HG03565 (cell line): ENCODE measurements around the gene SERPINE3.

Source experiments
- ATAC-seq: cut with Tn5 transposase; IDR thresholded peaks from one replicate; pipeline ENCODE4 v1.9.1; 2021; ENCODE audit warnings: mild to moderate bottlenecking, moderate library complexity; ENCODE audit not compliant: unreplicated experiment

Gene SERPINE3

DNA sequence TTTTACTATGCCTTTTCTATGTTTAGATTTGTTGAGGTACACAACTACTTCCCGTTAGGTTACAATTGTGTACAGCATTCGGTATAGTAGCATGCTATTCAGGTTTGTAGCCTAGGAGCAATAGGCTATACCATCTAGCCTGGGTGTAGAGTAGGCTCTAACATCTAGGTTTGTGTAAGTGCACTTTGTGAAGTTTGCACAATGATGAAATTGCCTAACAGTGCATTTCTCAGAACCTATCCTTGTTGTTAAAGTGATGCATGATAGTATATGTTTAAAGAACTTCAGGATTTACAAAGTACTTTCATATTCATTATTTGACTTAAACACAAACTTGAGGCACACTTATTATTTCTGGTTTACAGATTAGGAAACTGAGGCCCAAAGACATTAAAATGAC is 11.5 kb upstream of the SERPINE3 start:
- ATAC-seq = no peak

DNA sequence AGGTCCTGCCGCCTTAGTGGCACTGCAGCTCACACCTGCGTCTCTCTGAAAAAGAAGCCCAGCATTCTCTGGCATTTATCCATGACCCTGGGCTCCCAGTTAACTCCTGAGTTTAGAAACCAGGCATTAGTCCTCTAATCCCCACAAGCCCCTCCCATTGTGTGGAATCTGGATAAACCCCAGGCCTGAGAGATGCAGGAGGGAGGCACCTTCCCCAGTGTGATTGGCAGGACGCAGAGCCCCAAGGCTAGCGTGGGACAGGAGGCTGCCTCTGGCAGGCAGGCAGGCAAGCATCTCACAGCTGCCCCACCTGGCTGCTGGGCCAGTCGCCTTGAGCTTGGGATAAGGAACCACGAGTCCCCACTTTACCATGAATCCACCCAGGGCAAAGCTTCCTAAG is 11.0 kb upstream of the SERPINE3 start:
- ATAC-seq = no peak

GRCh38 chr13:51329606-51330005 is 9.9 kb upstream of the SERPINE3 start:
- ATAC-seq = no peak

DNA sequence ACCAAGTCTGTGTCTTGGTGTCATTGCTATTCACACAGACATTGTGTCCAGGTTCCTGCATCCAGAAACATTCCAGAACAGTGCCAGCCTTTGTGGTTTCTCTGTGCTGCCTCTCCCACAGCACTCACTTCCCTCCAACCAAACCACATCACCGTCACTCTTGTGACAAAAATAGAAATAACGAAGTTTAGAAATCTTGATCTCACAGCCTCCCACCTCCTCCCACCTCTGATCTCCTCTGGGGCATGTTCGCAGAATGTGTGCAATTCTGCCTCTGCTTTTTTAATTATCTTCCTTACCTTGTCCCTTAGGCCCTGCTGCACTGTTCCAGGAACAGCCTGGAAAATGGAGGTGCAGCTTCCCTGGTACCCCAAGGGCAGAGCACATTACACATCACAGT is 8.7 kb upstream of the SERPINE3 start:
- peak; percentile 43 for ATAC-seq

- ATAC-seq = no peak
Measured at GRCh38 chr13:51331354-51331861, 8.1 kb upstream of the SERPINE3 start.

DNA sequence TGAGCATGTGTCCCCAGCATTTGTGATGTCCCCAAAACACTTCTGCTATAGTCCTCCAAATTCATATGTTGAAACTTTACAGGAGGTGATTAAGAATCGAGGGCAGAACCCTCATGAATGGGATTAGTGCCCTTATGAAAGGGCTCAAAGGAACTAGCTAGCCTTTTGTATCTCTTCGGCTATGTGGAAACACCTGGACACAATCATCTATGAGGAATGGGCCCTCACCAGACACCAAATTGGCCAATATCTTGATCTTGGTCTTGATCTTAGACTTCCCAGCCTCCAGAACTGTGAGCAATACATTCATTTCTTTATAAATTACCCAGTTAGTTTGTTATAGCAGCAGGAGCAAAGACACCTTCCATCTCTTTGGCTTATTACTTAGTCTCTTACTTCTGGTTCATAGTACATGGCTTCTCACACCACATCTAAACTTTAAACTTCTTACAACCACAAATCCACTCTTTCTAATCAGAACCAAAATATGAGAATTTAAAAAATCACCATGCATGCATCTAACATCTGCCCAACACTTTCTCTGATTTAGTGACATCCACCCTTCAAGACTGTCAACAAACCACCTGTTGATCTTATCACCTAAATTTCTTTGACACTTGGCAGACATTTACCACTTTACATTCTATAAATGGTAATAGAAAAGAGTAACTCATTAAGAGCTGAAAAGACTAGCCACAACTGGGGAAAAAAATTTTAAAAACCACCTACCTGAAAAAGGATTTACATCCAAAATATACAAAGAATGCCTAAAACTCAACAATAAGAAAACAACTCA is 6.7 kb upstream of the SERPINE3 start:
- ATAC-seq = no peak

DNA sequence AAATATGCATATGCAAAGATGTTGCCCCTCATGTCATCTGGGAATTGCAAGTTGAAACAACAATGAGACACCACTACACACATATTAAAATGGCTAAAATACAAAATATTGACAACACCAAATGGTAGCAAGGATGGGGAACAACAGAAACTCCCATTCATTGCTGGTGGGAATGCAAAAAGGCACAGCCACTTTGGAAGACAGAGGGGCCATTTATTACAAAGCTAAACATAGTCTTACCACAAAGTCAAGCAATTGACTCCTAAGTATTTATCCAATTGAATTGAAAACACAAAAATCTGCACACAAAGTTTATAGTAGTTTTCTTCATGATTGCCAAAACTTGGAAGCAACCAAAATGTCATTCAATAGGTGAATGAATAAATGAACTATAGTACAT is 6.1 kb upstream of the SERPINE3 start:
- no peak for ATAC-seq

GRCh38 chr13:51333826-51334225 is 5.7 kb upstream of the SERPINE3 start:
- no peak for ATAC-seq

DNA sequence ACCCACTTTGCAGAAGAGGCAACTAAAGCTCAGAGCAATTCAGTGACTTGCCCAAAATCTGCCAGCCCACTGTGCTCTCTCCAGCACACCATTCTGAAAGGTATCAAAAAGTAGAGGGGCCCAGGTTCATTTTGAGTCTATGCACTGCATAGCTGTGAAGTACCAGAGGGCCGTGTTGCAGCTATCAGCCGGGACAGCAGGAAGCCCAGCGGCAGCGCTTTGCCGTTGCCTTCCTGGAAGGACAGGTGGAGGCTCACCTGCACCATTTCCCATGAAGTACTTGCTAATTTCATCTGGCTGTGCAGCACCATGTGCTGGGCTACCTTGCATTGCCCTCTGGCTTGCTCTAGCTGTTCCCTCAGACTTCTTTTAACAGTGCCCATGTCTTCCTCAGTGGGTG is 2.7 kb upstream of the SERPINE3 start:
- ATAC-seq = no peak

DNA sequence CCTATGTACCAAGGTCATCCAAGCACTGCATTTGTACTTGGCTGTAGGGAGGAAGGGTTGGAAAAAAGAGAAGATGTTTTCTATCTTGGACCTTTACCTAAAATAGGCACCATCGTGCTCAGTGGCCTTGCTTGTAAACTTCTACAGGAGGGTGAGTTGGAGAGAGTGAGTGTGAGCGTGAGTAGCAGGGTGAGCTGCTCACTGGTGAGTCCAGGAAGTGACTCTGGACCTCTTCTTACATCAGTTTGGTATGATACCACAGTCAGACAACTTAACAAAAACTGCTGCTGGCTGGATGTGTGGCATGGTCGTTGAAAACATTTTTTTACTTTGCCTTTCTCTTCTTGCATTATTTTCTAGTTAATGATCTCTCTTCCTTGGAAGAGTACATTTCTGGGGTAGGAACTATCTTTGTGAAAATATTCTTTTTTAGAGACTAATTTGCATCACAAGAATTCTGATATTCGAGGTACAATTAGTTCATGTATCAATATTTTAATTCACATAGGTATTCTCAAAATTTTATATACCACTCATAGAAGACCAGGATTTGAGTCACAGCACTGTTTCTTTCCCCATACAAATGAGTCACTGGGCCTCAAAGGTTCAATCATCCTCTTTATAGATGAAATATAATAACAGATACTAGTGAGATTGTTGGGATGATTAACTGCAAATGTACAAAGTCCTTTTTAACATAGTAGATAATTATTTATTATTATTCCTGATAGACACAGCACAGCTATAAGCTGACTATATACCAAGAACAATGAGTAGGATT is 651 bp downstream of the SERPINE3 start:
- ATAC-seq = no peak

GRCh38 chr13:51341232-51341631 is 1.7 kb downstream of the SERPINE3 start:
- no peak for ATAC-seq

- no peak for ATAC-seq
Measured at GRCh38 chr13:51341791-51342190, 2.3 kb downstream of the SERPINE3 start.

GRCh38 chr13:51342706-51343105 is 3.2 kb downstream of the SERPINE3 start:
- no peak for ATAC-seq

DNA sequence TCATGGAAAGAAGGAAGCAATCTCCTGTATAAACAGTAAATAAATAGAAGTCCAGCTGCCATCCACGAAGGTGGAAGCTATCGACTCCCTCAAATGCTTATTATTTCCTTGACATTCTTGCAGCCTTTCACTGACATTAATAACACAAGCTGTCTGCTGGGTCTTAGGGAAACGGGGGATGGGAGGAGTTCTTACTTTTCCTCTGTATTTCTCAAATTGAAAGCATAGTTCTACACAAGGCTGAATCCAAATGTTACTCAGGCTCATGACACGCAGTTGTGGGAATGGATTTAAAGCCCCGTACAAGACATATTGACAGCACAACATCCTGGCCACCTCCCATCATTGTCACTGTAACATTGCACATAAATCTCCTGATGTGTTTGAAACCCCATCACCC is 4.0 kb downstream of the SERPINE3 start:
- no peak for ATAC-seq

DNA sequence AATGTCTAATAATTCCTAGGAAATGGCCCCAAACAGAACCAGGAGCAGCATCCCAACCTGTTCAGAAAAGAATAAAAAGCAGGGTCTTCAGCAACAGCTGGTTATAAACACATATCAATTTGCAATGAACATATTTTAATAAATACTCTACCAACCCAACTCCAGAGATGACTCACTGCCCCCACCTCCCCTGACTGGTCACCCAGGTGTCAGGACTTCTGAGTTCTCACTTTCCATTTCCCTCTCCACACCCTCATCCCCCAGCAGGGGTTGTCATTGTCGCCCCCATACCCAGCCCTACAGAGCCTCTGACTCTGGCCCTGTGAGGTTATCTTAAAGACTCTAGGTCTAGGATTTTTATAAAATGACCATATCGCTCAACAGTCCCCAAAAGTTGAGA is 6.9 kb downstream of the SERPINE3 start:
- no peak for ATAC-seq

GRCh38 chr13:51347099-51347498 is 7.6 kb downstream of the SERPINE3 start:
- no peak for ATAC-seq

DNA sequence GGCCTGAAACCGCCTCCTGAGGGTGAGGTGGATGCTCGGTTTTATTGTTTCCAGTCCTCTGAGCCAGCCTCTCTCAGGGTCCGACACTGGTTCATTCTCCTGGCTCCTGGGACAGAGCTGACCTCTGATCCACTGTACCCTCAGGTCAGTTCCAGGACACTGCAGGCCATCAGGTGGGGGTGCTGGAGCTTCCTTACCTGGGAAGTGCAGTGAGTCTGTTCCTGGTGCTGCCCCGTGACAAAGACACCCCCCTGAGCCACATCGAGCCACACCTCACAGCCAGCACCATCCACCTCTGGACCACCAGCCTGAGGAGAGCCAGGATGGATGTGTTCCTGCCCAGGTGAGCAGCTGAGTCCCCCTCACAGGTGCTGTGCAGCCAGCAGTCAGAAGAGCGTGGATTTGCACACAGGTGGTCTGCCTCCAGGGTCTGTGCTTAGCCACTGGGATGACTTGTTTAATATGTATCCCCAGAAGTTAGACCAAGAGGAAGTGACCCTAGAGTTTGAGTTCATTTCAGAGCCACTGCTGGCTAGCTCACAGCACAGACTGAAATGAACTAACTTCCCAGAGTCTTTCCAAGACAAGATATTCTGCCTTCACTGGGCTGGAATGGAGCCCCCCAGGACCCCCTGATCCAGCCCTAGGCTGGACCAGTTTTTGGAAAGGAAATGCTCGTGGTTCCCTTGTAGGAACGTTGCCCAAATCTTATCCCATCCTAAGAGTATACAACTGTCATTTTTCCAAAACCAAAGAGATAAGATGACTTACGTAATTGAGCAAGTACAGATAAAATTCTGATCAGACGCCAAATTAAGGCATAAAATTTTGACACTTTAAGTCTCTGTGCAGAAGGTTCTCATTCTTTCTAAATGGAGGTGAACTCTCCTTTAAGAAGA is 8.8 kb downstream of the SERPINE3 start:
- ATAC-seq = no peak

DNA sequence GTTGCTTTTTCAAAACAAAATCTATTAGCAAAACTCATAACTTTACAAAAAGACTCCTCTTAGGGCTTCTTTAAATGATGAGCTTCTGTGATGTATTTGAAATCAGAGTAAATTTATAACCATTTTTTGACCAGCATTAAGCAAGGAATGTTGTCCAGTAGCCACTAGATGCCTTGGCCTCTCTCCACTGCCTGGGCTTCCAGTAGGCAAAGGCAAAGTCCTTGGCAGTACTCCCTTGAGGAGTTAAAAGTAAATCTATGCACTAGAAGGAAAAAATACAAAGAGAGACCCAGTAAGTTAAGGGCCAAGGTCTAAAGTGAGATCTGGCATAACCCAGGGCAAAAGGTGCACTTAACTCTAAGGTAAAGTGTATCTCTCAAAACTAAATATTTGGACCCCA is 9.5 kb downstream of the SERPINE3 start:
- ATAC-seq = no peak

DNA sequence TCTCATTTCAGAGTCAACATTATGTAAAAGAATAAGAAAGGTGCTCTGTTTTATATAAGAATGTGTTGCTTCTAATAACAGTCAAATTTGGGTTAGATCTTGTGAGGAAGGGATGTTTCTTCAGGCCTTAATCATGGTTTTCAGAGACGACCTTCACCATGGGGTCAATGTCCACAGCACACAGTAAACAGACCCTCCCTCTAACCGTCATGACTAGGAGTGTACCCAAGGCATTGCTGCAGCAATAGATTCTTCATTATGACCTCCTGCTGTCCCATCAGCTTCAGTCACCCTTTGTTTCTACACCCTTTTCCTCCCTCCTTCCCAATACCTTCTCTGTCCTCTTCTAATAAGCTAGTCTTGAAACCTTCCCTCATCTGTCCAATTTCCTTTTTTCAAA is 15.7 kb downstream of the SERPINE3 start:
- no peak for ATAC-seq

GRCh38 chr13:51357928-51358595 is 18.6 kb downstream of the SERPINE3 start:
- ATAC-seq = no peak

GRCh38 chr13:51359352-51359751 is 19.9 kb downstream of the SERPINE3 start:
- ATAC-seq = no peak
